Choroid plexus epithelial cell (primary cell): Measurements from ENCODE around the gene RALGAPA1.
"Not testable (repeated sequence)": the region's sequence is repeated elsewhere in the genome, so short reads cannot be mapped to it uniquely, and the experiment has no call there.

Source experiments
- DNase-seq: peaks from one replicate; pipeline ENCODE4 v3.0.0-alpha.2; 2010; ENCODE audit warnings: low read depth
- H3K4me3 ChIP-seq: 2 replicates; pipeline ENCODE4 v1.5.1; 2011; ENCODE audit warnings: low read depth, mild to moderate bottlenecking, control low read depth, low read length, moderate library complexity
- TF ChIP-seq, protein P1 (sequence below): conservative IDR thresholded peaks from 2 replicates; pipeline ENCODE4 v1.5.1; 2011; ENCODE audit warnings: low read depth, mild to moderate bottlenecking, control low read depth, inconsistent platforms, low read length, moderate library complexity

Gene RALGAPA1

DNA sequence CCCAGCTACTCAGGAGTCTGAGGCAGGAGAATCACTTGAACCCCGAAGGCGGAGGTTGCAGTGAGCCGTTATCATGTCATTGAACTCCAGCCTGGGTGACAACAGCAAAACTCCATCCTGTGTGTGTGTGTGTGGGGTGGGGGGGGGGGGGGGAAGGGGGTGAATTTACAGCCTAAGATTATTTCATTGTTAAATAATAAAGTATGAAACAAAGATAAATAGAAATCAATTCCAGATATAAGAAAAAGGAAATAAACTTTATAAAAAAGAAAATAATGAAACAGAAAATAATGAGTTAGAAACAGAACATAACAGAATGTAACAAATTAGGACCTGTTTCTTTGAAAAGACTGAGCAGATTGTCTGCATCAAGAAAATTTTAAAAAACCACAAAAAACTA is 191.6 kb downstream of the RALGAPA1 start:
- DNase-seq = no peak
- no peak overlapping the region for H3K4me3 ChIP-seq
- TF ChIP-seq, protein P1, sequence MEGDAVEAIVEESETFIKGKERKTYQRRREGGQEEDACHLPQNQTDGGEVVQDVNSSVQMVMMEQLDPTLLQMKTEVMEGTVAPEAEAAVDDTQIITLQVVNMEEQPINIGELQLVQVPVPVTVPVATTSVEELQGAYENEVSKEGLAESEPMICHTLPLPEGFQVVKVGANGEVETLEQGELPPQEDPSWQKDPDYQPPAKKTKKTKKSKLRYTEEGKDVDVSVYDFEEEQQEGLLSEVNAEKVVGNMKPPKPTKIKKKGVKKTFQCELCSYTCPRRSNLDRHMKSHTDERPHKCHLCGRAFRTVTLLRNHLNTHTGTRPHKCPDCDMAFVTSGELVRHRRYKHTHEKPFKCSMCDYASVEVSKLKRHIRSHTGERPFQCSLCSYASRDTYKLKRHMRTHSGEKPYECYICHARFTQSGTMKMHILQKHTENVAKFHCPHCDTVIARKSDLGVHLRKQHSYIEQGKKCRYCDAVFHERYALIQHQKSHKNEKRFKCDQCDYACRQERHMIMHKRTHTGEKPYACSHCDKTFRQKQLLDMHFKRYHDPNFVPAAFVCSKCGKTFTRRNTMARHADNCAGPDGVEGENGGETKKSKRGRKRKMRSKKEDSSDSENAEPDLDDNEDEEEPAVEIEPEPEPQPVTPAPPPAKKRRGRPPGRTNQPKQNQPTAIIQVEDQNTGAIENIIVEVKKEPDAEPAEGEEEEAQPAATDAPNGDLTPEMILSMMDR = no peak

DNA sequence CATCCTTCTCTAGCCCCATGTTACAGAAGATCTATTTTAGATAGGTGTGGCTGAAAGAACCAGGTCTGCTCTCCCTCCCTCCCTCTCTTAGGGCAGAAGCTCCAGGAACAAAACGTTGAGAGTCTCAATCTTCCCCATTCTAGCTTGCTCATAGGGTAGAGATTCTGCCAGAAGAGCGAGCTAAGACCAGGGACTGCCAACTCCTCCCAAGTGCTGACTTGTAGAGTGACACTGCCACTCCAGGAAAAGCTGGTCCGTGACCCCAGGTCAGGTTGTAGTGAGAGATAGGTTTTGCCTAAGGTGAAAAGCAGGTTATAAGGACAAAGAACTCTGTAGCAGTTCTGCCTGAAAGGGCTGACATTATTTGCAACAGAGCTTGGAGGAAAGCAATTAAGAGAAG is 201.7 kb downstream of the RALGAPA1 start:
- H3K4me3 ChIP-seq = no peak overlapping the region
- TF ChIP-seq, protein P1 = no peak
- no peak for DNase-seq

DNA sequence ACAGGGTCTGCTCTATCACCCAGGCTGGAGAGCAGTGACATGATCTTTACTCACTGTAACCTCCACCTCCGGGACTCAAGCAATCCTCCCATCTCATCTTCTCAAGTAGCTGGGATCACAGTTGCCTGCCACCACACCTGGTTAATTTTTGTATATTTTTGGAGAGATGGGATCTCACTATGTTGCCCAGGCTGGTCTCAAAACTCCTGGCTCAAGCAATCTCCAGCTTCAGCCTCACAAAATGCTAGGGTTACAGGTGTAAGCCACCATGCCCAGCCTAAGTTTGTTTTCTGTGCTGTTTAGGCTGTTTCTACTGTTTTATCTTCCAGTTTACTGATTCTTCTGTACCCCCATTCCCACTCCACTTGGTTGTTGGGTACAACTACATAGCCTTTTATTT is 208.8 kb downstream of the RALGAPA1 start:
- no peak overlapping the region for H3K4me3 ChIP-seq
- no peak for DNase-seq
- TF ChIP-seq, protein P1 = no peak

DNA sequence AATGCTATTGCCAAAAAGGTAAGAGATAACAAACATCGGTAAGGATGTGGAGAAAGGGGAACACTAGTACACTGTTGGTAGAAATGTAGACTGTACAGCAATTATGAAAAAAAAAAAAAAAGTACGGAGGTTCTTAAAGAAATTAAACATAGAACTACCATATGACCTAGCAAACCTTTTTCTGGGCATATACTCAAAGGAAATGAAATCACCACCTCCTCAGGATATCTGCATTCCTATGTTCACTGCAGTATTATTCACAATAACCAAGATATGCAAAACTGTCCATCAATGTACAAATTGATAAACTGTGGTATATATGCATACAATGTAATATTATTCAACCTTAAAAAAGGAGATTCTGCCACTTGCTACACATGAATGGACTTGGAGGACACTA is 214.5 kb downstream of the RALGAPA1 start:
- peak; percentile 19 for DNase-seq
- TF ChIP-seq, protein P1 = no peak
- H3K4me3 ChIP-seq = no peak overlapping the region

DNA sequence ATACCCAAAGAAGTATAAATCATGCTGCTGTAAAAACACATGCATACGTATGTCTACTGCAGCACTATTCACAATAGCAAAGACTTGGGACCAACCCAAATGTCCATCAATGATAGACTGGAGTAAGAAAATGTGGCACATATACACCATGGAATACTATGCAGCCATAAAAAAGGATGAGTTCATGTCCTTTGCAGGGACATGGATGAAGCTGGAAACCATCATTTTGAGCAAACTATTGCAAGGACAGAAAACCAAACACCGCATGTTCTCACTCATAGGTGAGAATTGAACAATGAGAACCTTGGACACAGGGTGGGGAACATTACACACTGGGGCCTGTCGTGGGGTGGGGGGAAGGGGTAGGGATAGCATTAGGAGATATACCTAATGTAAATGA is 221.7 kb downstream of the RALGAPA1 start:
- not testable (repeated sequence) for H3K4me3 ChIP-seq, DNase-seq

DNA sequence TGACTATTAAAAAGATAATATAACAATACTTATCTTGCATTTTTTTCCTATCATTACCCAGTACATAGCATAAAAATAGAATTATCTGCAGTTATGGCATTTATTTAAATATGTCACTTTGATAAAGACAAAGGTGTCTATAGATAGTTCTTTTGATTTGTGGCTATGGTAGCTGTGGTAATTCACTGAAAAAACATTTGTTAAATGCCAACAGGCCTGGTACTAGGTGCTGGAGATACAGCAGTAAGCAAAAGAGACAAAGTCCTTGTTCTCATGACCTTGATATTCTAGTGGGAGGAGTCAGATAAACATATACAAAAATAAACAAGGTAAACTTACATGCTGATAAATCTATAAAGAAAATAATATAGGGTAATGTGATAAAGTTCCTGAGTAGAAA is 230.5 kb downstream of the RALGAPA1 start:
- TF ChIP-seq, protein P1 = no peak
- no peak overlapping the region for H3K4me3 ChIP-seq
- DNase-seq = no peak

DNA sequence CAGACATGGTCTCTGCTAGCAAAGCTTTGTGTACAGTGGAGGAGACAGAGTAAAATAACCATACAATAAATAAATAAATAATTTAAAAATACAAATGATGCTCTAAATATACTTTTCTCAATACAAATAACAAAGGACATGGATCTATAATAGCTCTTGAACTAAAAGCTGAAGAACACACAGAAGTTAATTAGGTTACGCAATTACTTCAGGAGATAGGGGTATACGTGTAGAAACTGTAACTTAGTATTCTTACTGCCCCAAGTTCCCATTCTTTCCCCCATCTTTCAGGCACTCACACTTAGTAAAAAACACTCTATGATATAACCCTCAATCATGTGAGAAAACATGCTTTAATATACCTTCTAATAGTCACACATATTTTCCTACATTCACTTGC is 231.0 kb downstream of the RALGAPA1 start:
- DNase-seq = no peak
- TF ChIP-seq, protein P1 = no peak
- no peak overlapping the region for H3K4me3 ChIP-seq

DNA sequence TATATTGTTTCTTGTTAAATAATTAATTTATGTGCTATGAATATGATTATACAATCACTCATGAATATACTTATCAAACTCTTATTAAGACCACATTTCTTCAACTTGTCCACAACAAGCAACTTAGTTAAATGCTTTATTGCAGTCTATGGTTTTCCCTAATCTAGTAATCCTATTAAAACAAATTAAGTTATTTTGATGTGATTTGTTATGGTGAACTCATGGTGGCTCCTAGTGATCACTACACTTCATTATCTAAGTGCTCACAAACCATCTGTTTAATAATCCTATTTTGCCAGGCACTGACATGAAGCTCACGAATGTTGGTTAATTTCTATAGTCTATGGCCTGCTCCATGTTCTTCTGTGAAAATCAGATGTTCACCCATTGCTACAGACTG is 232.2 kb downstream of the RALGAPA1 start:
- no peak for DNase-seq
- TF ChIP-seq, protein P1 = no peak
- no peak overlapping the region for H3K4me3 ChIP-seq
